Stimulated activated CD8-positive, alpha-beta memory T cell treated with anti-CD3 and anti-CD28 coated beads, Interleukin-4, amount 100 ng/mL, for 48 hours (primary cell): ENCODE measurements around the gene DRP2.
"Not testable (repeated sequence)": the region's sequence is repeated elsewhere in the genome, so short reads cannot be mapped to it uniquely, and the experiment has no call there.

Experiments
- DNase-seq: peaks from one replicate; pipeline ENCODE4 v3.0.0-alpha.2; 2020

Gene DRP2

GRCh38 chrX:101237041-101237440 lies 17.5 kb downstream of the DRP2 start:
- no peak for DNase-seq

GRCh38 chrX:101241531-101241930 lies 21.9 kb downstream of the DRP2 start:
- no peak for DNase-seq

- no peak for DNase-seq
Measured at GRCh38 chrX:101252634-101253033, 33.0 kb downstream of the DRP2 start.

GRCh38 chrX:101257448-101258258 lies 38.1 kb downstream of the DRP2 start:
- DNase-seq: no peak

GRCh38 chrX:101258259-101258581 lies 38.6 kb downstream of the DRP2 start:
- no peak for DNase-seq

- DNase-seq: no peak
Measured at GRCh38 chrX:101260435-101260834, 40.8 kb downstream of the DRP2 start.

GRCh38 chrX:101262590-101262989 lies 43.0 kb downstream of the DRP2 start:
- no peak for DNase-seq

- no peak for DNase-seq
Measured at GRCh38 chrX:101263766-101264165, 44.2 kb downstream of the DRP2 start.

- no peak for DNase-seq
Measured at GRCh38 chrX:101265869-101266428, 46.4 kb downstream of the DRP2 start.

GRCh38 chrX:101274198-101274597 lies 54.6 kb downstream of the DRP2 start:
- no peak for DNase-seq

GRCh38 chrX:101276238-101276637 lies 56.7 kb downstream of the DRP2 start:
- DNase-seq: no peak

- no peak for DNase-seq
Measured at GRCh38 chrX:101287402-101287801, 67.8 kb downstream of the DRP2 start.

- no peak for DNase-seq
Measured at GRCh38 chrX:101290957-101291603, 71.5 kb downstream of the DRP2 start, which contains the start of gene TAF7L. Gene TAF7L (minus strand): TSS chrX:101291334. CDS start chrX:101287543, 3,791 bp downstream.

- not testable (repeated sequence) for DNase-seq
Measured at GRCh38 chrX:101295603-101296002, 76.0 kb downstream of the DRP2 start.

- no peak for DNase-seq
Measured at GRCh38 chrX:101303790-101304189, 84.2 kb downstream of the DRP2 start.
